Stimulated activated naive CD8-positive, alpha-beta T cell treated with anti-CD3 and anti-CD28 coated beads, Interleukin-15, Interleukin-2, amounts not matched to agents 100 ng/mL and 50 ng/mL, for 24 hours (primary cell): ENCODE data around the gene IL32.
A peak's percentile ranks its signal among the peaks of the same experiment; 100 is the strongest.
"Not testable (repeated sequence)": the region's sequence is repeated elsewhere in the genome, so short reads cannot be mapped to it uniquely, and the experiment has no call there.

Experiments
- H3K27ac Mint-ChIP-seq: one replicate; pipeline ENCODE4 v1.8.0; 2021; ENCODE audit warnings: mild to moderate bottlenecking, mixed read lengths
- H3K27me3 Mint-ChIP-seq: one replicate; pipeline ENCODE4 v1.8.0; 2021; ENCODE audit warnings: mixed read lengths
- H3K36me3 Mint-ChIP-seq: one replicate; pipeline ENCODE4 v1.8.0; 2021; ENCODE audit warnings: low read depth, mixed read lengths
- H3K4me1 Mint-ChIP-seq: one replicate; pipeline ENCODE4 v1.8.0; 2021; ENCODE audit warnings: low read depth, mixed read lengths
- H3K4me3 Mint-ChIP-seq: one replicate; pipeline ENCODE4 v1.8.0; 2021; ENCODE audit warnings: mild to moderate bottlenecking, mixed read lengths
- H3K9me3 Mint-ChIP-seq: one replicate; pipeline ENCODE4 v1.8.0; 2021; ENCODE audit warnings: mixed read lengths

Gene IL32

GRCh38 chr16:3038256-3038655, 27.2 kb upstream of the IL32 start:
- Mint-ChIP-seq H3K36me3 (no peaks in the 10 kb centered on the region), H3K27ac (no peak overlapping the region), H3K4me3 (no peak overlapping the region), H3K9me3 (no peaks in the 10 kb centered on the region), H3K27me3 (peaks cover 55% of the 10 kb centered on the region), H3K4me1 (peaks cover 8% of the 10 kb centered on the region)

- H3K27me3 Mint-ChIP-seq = peaks cover 55% of the 10 kb centered on the region
- H3K4me1 Mint-ChIP-seq = peaks cover 8% of the 10 kb centered on the region
- H3K4me3 Mint-ChIP-seq = no peak overlapping the region
- no peaks in the 10 kb centered on the region for H3K9me3 Mint-ChIP-seq
- H3K27ac Mint-ChIP-seq = no peak overlapping the region
- H3K36me3 Mint-ChIP-seq = no peaks in the 10 kb centered on the region
Measured at GRCh38 chr16:3038896-3039295, 26.5 kb upstream of the IL32 start.

- Mint-ChIP-seq H3K4me1 (peaks cover 16% of the 10 kb centered on the region), H3K27ac (no peak overlapping the region), H3K9me3 (no peaks in the 10 kb centered on the region), H3K4me3 (no peak overlapping the region), H3K27me3 (peaks cover 56% of the 10 kb centered on the region), H3K36me3 (no peaks in the 10 kb centered on the region)
Measured at GRCh38 chr16:3042376-3042775, 23.1 kb upstream of the IL32 start.

- H3K4me3 Mint-ChIP-seq = peak overlapping the region; percentile 65
- peaks cover 18% of the 10 kb centered on the region for H3K4me1 Mint-ChIP-seq
- H3K9me3 Mint-ChIP-seq = no peaks in the 10 kb centered on the region
- no peaks in the 10 kb centered on the region for H3K36me3 Mint-ChIP-seq
- peaks cover 45% of the 10 kb centered on the region for H3K27me3 Mint-ChIP-seq
- H3K27ac Mint-ChIP-seq = no peak overlapping the region
Measured at GRCh38 chr16:3044708-3045107, 20.7 kb upstream of the IL32 start.

- Mint-ChIP-seq H3K4me1 (peaks cover 17% of the 10 kb centered on the region), H3K9me3 (no peaks in the 10 kb centered on the region), H3K36me3 (no peaks in the 10 kb centered on the region), H3K27me3 (peaks cover 39% of the 10 kb centered on the region), H3K4me3 (peak within 1 kb of the TSS; percentile 65), H3K27ac (no peak within 1 kb of the TSS)
Measured at GRCh38 chr16:3045758-3046640, 19.4 kb upstream of the IL32 start, which contains the start of gene MMP25. Gene MMP25, plus strand, starts transcription at chr16:3046561. Its CDS starts 357 bp downstream, at chr16:3046918.

GRCh38 chr16:3046641-3047386, 18.6 kb upstream of the IL32 start:
- Mint-ChIP-seq H3K27me3 (peaks cover 39% of the 10 kb centered on the region), H3K9me3 (no peaks in the 10 kb centered on the region), H3K4me1 (peaks cover 17% of the 10 kb centered on the region), H3K36me3 (no peaks in the 10 kb centered on the region), H3K4me3 (no peak overlapping the region), H3K27ac (no peak overlapping the region)

- Mint-ChIP-seq H3K27ac (no peak overlapping the region), H3K4me3 (no peak overlapping the region), H3K36me3 (no peaks in the 10 kb centered on the region), H3K27me3 (peaks cover 39% of the 10 kb centered on the region), H3K4me1 (peaks cover 17% of the 10 kb centered on the region), H3K9me3 (no peaks in the 10 kb centered on the region)
Measured at GRCh38 chr16:3047387-3047720, 18.1 kb upstream of the IL32 start.

GRCh38 chr16:3049921-3050481, 15.4 kb upstream of the IL32 start:
- H3K27me3 Mint-ChIP-seq = peaks cover 20% of the 10 kb centered on the region
- H3K9me3 Mint-ChIP-seq = no peaks in the 10 kb centered on the region
- no peak overlapping the region for H3K4me3 Mint-ChIP-seq
- no peak overlapping the region for H3K27ac Mint-ChIP-seq
- H3K4me1 Mint-ChIP-seq = peaks cover 21% of the 10 kb centered on the region
- H3K36me3 Mint-ChIP-seq = peaks cover under 1% of the 10 kb centered on the region

- no peak overlapping the region for H3K27ac Mint-ChIP-seq
- peaks cover 21% of the 10 kb centered on the region for H3K4me1 Mint-ChIP-seq
- H3K36me3 Mint-ChIP-seq = peaks cover 5% of the 10 kb centered on the region
- H3K9me3 Mint-ChIP-seq = no peaks in the 10 kb centered on the region
- H3K4me3 Mint-ChIP-seq = no peak overlapping the region
- peaks cover 15% of the 10 kb centered on the region for H3K27me3 Mint-ChIP-seq
Measured at GRCh38 chr16:3050487-3050886, 15.0 kb upstream of the IL32 start.

GRCh38 chr16:3051009-3051408, 14.4 kb upstream of the IL32 start:
- Mint-ChIP-seq H3K4me3 (no peak overlapping the region), H3K9me3 (no peaks in the 10 kb centered on the region), H3K36me3 (peaks cover 5% of the 10 kb centered on the region), H3K27ac (no peak overlapping the region), H3K27me3 (peaks cover 14% of the 10 kb centered on the region), H3K4me1 (peaks cover 24% of the 10 kb centered on the region)

GRCh38 chr16:3051494-3051893, 13.9 kb upstream of the IL32 start:
- H3K27me3 Mint-ChIP-seq = peaks cover 14% of the 10 kb centered on the region
- no peak overlapping the region for H3K4me3 Mint-ChIP-seq
- peaks cover 5% of the 10 kb centered on the region for H3K36me3 Mint-ChIP-seq
- no peaks in the 10 kb centered on the region for H3K9me3 Mint-ChIP-seq
- H3K27ac Mint-ChIP-seq = no peak overlapping the region
- peaks cover 27% of the 10 kb centered on the region for H3K4me1 Mint-ChIP-seq

GRCh38 chr16:3052571-3053329, 12.7 kb upstream of the IL32 start:
- H3K36me3 Mint-ChIP-seq, H3K9me3 Mint-ChIP-seq, H3K4me3 Mint-ChIP-seq, H3K27me3 Mint-ChIP-seq, H3K27ac Mint-ChIP-seq: not testable (repeated sequence)
- peaks cover 40% of the 10 kb centered on the region for H3K4me1 Mint-ChIP-seq

GRCh38 chr16:3053330-3053710, 12.1 kb upstream of the IL32 start:
- not testable (repeated sequence) for H3K4me3 Mint-ChIP-seq, H3K27ac Mint-ChIP-seq, H3K36me3 Mint-ChIP-seq, H3K9me3 Mint-ChIP-seq, H3K27me3 Mint-ChIP-seq
- H3K4me1 Mint-ChIP-seq = peaks cover 38% of the 10 kb centered on the region

GRCh38 chr16:3054965-3055733, 10.3 kb upstream of the IL32 start:
- H3K36me3 Mint-ChIP-seq = peaks cover 9% of the 10 kb centered on the region
- H3K4me3 Mint-ChIP-seq = peak overlapping the region; percentile 27
- peaks cover 44% of the 10 kb centered on the region for H3K4me1 Mint-ChIP-seq
- H3K9me3 Mint-ChIP-seq = no peaks in the 10 kb centered on the region
- H3K27ac Mint-ChIP-seq = no peak overlapping the region
- no peaks in the 10 kb centered on the region for H3K27me3 Mint-ChIP-seq
